ENCODE data around the gene OTOF.

OTOF gene

DNA sequence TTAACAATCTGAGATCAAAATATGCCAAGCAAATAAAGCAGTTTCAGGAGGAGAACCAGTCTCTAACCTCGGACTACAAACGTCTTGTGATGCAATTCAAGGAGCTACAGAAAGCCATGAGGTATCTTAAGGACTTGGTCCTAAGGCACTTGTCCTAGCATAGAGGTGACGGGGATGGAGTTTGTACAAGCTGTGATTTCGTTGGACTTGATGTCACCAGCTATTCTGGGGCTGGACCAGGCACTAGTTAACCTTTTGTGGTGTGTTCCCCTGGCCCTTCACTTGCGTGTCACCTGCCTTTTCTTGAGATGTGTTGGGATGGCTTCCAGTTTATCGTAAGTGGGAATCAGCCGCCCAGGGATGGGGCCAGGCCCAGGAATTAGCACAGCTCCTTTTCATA, 33.7 kb downstream of the OTOF start:
- no peak for DNase-seq

DNA sequence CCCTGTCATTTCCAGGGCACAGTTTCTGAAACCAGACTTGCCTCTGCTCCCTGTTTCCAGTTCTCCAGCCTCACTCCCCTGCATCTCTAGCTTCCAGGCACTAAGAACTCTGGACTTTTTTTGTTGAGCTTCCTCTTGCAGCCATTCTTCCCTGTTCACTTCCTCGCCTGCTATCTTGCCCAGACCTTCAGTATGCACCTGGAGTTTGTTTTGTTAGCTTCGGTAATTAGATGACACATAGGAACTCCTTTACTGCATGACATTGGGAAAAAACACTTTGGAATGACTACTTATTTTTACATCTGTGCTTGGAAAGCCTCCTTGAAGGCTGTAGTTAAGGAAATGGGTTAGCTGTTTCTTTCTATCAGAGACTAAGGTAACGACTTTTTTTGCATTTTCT, 35.2 kb downstream of the OTOF start:
- DNase-seq = peak; percentile 38

DNA sequence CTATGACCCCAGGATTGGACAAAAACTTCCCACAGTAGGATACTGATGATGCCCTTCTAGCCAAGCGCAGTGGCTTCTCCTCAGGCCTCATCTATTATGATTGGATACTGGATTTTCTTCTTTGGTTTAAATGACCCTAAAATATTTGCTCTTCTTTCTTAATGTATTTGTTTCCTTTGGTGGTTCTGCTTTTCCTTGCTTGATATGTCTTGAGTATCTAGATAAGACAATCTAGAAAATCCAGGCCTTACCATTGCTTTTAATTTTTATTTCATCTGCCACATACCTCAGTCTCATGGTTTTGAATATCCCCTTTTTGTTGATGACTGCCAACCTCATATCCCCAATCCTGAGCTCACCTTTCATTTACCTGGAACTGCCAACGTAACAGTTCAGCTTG, 35.6 kb downstream of the OTOF start:
- no peak for DNase-seq

DNA sequence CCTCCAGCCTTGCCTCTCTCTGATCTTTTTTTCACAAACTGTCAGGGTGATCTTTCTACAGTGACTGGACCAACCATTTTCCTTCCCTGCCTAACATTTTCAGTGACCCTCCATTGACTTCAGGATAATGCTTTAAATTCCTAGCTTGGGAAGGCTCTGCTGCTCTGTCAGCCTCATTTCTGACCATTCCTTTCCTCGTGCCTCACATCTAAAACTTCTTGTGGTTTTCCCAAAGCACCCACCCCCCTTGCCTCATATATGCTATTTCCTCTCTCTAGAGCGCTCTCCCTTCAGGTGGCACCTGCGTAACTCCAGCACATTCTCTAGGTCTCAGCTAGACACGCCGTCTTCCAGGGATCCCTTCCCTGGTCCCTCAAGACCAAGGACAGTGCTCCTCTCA, 39.0 kb downstream of the OTOF start:
- no peak for DNase-seq

DNA sequence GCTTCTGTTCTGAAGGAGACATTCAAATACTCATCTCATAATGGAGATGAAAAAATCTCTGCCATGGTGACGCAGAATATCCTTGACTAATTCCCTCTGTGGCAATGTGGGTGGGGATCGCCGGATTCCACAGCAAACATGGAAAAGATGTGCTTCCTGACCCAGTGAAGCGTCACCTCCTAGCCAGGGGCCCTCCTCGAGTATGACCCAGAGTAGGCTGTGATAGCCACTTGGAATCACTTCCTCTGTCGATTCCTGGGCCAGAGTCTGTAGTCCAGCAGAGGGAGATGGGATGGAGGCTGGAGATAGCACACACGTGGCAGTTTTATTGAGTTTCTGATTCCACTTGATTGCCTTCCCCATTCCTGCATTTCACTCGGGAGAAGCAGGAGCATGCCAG, 39.4 kb downstream of the OTOF start:
- no peak for DNase-seq

DNA sequence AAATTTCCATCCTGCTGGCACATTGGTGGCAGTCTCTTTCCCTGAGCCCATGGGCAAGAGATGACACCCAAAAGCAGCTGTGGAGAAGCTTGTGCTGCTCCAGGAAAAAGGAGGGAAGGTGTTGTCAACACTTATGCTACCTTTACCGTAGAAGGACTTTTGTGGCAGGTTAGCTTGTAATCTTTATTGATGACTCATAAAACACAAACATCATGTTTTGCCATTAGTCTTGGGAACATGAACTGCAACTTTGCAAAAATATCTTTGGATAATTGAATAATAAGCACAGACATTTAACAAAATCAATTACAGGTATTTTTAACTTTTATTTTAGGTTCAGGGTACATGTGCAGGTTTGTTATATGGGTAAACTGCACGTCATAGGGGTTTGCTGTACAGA, 42.8 kb downstream of the OTOF start:
- no peak for DNase-seq

DNA sequence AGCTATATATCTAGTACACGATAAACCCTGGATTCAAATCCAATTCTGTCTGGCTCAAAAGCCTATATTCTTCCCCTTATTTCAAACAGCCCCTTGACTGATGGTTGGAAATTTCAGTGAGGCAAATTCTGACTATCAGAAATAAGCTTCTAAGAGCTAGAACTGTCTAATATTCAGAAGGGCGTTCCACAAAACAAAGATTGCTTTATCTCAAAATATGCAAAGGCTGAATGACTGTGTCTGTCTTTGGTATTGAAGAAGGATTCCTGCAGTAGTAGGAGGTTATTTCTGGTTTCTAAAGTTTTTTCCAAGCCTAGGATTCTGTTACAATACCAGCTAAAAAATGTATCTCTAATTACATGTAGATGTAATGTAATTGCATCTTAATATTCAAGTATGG, 45.1 kb downstream of the OTOF start:
- no peak for DNase-seq

DNA sequence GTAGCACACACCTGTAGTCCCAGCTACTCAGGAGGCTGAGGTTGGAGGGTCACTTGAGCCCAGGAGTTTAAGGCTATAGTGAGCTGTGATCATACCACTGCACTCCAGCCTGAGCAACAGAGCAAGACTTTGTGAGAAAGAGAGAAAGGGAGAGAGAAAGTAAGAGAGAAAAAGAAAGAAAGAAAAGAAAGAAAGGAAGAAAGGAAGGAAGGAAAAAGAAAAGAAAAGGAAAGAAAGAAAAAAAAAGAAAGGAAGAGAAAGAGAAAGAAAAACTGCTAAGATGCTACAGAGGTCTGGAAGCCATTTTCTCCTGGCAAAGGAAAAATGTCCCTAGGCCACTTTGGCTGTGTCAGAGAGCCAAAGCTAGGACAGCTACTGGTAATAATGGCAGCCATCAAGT, 45.6 kb downstream of the OTOF start:
- DNase-seq = no peak

DNA sequence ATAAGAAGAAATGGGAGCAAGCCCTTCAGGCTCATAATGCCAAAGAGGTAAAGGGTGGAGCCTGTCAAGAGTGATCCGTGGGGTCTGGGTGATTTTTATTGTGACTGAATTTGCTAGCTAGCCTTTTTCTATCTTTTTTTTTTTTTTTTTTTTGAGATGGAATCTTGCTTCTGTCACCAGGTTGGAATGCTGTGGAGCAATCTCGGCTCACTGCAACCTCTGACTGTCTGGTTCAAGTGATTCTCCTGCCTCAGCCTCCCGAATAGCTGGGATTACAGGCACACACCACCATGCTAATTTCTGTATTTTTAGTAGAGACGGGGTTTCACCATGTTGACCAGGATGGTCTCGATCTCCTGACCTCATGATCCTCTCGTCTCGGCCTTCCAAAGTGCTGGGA, 47.1 kb downstream of the OTOF start:
- no peak for DNase-seq

DNA sequence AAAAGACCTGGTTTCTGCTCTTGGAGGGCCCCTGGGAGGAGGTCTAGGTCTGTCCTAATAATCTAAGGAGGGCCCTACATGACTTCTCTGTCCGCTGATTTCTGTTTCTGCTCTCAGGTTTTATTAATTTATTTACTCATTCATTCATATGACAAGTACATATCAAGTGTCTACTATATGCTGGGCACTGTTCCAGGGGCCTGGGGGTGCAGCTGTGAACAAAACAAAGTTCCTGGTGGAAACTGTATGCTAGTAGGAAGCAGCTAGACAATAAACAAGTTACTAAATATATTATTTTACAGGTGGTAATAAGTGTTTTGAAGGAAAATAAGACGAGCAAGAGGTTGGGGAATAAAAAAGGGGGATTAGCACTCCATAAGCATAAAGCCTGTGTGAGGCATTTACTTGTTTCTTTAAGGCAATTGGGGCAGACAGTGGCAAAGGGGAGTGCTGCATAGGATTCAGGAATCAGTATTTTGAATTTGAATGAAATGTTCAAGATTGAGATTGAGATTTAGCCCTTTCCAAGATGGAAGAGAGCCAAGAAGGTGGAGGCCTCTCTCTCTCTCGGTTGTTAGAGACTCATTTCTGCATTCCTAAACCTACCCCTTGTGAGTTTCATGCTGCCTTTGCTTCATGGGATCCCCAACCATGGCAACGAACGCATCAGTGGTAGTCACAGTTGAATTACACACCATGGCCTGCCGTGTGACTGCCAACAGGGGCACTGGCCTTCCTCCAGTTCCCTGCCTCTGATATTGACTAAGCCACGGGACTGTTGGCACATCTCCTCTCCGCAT, 47.9 kb downstream of the OTOF start:
- DNase-seq = peak; percentile 29

DNA sequence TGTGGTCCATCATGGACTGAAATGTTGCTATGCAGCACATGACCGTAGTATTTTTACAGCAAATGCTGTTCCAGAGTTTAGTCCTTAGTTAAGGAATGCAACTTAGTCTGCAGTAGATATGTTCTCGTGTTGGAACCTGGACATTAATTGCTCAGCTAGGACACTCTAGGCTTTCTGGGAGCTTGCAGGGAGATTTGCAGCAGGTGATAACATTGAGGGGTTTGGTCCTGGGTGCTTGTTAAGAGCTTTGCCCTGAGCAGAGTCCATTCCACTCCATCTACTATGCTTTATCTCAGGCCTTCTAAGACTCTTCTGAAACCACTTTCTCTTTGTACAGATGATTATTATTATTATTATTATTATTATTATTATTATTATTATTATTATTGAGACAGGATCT, 49.1 kb downstream of the OTOF start:
- DNase-seq = no peak

DNA sequence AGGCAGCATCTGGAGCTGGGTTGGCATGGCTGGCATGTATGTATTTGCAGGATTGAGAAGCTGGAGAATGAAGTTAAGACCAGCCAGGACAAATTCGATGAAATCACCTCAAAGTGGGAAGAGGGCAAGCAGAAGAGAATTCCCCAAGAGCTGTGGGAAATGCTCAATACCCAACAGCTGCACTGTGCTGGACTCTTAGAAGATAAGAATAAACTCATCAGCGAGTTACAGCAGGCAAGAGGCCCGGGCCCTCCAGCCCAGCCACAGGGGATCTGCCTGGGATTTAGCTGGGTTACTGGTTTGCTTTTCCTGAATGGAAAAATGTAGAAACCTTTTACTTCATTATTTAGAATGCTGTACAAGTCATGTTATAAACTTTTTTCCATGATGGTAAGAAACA, 53.7 kb downstream of the OTOF start:
- DNase-seq = no peak

DNA sequence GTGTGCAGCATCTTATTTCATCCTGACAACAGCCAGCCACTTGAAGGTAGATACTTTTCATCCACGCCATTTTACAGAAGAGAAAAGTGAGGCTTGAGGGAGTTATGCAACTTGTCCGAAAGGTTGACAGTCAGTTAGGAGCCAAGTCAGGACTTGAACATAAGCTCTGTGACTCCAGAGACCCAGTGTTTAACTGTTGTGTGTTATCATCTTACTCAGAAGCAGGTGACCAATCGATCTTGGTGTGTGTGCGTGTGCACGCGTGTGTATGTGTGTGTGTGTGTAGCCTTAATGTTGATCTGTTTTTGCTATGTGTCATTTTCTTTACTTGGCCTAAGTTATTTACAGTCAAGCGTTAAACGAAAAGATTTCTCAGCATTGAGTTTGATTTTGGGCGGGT, 54.2 kb downstream of the OTOF start:
- no peak for DNase-seq

DNA sequence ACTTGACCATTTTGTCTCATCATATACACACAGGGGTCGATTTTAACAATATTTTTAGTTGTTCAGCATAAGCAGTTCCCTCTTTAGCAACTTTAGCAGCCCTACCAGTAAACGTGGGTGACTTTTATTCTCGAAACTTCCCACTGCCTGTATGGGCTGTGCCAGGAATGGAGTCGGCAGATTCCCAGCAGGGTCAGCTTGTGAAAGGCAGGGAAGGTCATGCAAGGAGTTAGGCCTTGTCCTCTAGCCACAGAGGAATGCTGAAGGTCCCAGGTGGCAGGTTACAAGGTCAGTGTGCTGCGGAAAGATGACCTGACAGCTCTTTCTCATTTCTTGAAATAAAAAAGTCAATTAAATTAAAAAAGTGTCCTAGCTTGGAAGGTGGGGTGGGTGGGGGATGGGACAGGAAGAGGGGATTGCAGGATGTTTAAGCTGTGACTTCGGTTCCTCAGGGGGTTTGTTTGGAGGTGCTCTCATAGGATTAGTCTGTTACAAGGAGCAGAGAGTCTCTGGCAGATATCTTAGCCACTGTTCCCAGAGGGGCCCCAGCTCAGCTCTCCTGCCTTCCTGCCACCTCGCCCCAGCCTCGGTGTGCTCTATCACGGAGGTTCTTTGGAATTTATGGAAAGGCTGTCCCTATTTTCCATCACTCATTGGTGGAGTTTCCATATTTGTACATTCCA, 54.8 kb downstream of the OTOF start:
- no peak for DNase-seq

DNA sequence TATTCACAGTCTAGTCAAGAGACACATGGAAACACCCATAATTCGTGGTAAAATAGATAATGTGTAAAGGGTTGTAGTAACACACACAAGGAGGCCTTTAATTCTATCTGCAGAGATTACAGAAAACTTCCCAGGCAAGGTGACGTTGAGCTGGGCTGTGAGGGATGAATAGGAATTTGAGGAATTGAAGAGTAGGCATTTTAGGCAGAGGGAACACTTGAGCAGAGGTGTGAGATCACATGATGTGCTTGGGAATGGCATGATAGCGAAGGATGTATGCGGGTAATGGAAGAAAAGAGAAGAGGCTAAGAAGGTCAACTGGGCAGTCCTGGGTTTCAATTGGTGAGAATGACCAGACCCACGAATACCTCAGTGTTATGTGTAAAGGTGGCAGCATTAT, 56.0 kb downstream of the OTOF start:
- no peak for DNase-seq

DNA sequence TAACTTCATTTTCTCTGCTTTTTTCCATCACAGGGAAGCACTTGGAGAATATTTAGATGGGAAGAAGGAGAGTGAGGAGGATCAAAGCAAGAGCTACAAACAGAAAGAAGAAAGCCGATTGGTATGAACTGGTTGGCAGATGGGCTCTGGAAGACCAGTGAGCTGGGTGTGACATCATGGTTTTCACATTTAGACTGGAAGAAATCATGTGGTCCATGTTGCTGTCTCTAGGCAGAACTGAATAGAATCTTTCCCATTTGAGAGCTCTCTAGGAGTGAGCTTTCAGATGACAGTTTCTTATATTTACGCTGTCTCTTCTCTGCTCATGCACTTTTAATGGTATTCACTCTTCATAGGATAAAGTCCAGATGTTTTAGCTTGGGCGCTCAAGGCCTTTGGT, 63.6 kb downstream of the OTOF start:
- no peak for DNase-seq

DNA sequence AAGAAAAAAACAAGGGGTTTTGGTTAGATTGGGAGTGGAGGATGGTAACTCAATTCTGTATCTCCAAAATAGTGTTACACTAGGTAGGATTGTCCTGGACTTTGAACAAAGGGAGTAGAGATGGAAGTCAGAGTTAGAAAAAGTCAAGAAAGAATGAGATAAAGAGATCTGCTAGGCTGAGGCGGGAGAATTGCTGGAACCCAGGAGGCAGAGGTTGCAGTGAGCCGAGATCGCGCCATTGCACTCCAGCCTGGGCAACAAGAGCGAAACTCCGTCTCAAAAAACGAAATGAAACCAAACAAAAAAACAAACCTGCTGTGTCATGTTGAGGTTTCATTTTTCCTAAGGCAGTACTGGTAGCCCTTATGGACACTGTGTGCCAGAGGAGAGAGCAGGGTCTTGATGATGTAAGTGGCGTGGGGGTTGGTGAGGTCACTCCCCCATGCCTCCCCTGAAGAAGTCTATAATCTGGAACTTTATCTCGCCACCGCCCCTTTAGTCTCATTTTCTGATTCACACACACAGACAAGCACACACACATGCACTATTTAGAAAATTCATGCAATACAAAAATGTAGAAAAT, 65.7 kb downstream of the OTOF start:
- DNase-seq = no peak

DNA sequence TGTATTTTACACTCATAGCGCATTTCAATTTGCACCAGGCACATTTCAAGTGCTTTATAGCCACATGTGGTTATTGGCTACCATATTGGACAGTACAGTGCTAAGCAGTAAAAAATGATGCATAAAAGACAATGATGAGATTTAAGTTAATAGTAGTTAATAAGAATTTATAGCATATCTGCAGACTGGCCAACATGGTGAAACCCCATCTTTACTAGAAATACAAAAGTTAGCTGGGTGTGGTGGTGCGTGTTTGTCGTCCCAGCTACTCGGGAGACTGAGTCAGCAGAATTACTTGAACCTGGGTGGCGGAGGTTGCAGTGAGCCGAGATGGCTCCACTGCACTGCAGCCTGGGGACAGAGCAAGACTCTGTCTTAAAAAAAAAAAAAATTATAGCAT, 66.5 kb downstream of the OTOF start:
- no peak for DNase-seq

DNA sequence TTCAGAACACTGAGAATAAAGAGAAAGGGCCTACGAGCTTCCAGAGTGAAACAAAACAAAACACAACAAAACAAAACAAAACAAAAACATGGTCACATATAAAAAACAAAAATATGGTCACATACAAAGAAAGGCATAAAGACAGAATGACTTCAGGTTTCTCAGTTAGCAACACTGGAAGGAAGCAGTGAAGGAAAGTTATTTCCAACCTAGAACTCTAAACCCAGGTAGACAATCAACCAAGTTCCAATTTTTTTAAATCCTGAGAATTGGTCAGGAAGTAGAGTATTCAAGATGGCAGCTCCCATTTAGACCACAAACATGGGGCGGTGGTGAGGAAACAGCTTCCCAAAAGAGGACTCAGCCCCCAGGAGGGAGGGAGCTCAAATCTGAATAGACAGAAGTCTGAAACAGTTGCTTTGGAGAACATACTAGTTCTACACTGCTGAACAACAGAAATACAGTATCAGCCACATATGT, 67.1 kb downstream of the OTOF start:
- no peak for DNase-seq

DNA sequence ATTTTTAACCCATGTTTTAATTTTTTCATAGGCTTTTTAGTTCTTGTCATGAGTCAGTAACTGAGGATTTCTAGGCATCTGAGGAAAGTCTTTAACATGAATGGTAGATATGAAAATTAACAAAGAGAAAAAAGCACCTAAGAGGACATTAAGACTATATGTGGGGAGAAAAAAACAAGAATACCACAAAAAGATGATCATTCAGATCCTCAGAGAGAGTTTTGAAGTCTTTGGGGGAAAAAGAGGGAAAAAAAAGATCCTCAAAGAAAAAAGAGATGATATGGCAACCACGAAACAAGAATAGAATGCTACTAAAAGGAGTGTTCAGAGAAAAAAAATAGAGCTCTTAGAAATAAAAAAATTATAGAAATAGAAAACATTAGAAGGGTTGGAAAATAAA, 68.1 kb downstream of the OTOF start:
- no peak for DNase-seq

DNA sequence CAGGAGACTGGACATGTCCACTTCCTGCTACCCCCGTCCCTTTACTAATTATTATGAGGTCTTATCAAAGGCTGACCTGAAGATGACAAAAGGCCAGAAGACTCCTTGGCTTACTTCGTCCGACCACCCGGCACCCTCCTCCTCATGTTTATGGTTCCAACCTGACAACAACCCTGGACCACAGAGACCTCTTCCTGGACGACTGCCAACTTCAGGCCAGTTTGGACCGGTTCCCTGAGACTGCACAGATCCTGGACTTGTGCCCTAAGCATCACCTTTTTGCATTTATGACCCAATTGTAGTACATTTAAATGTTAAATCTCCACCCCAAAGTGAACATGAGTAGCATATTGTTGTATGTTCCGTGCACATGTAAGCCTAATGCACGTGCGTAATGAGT, 70.4 kb downstream of the OTOF start:
- no peak for DNase-seq

Measured in NCI-H146 (cell line).